Calu3 (cell line): ENCODE data around the gene KIAA1958. TPM values are rescaled to one million over a fixed set of nuclear protein-coding genes. Genes with fewer than 3 reads are reported as not detected.
A peak's percentile ranks its signal among the peaks of the same experiment; 100 is the strongest.
"Not testable (repeated sequence)": the region's sequence is repeated elsewhere in the genome, so short reads cannot be mapped to it uniquely, and the experiment has no call there.

Experiments used
- BruUV-seq: library from RNA; stranded (reverse); fragments of 400-500 nt; replicated peaks from 2 replicates; lab custom pipeline; 2021; lab: Mats Ljungman, UMichigan
- CTCF ChIA-PET: fragments of 300-600 bp; sonication (Branson Sonifier 250); formaldehyde crosslinking; loops from one replicate; lab custom pipeline; 2022; ENCODE audit warnings: antibody characterized with exemption; lab: Charles Lee
- DNase-seq: peaks from one replicate; pipeline ENCODE4 v3.0.0; 2022
- H3K27ac Mint-ChIP-seq: one replicate; pipeline ENCODE4 v1.8.0; 2022; ENCODE audit warnings: mixed read lengths; ENCODE audit not compliant: unreplicated experiment
- H3K27me3 Mint-ChIP-seq: one replicate; pipeline ENCODE4 v1.8.0; 2022; ENCODE audit warnings: mixed read lengths; ENCODE audit not compliant: unreplicated experiment
- H3K36me3 Mint-ChIP-seq: one replicate; pipeline ENCODE4 v1.8.0; 2022; ENCODE audit warnings: mild to moderate bottlenecking, moderate library complexity, mixed read lengths; ENCODE audit not compliant: insufficient read depth, unreplicated experiment
- H3K4me1 Mint-ChIP-seq: one replicate; pipeline ENCODE4 v1.8.0; 2022; ENCODE audit warnings: mild to moderate bottlenecking, low read depth, mixed read lengths; ENCODE audit not compliant: unreplicated experiment
- H3K4me3 Mint-ChIP-seq: one replicate; pipeline ENCODE4 v1.8.0; 2022; ENCODE audit warnings: mild to moderate bottlenecking, low read depth, moderate library complexity, mixed read lengths; ENCODE audit not compliant: unreplicated experiment
- H3K9me3 Mint-ChIP-seq: one replicate; pipeline ENCODE4 v1.8.0; 2022; ENCODE audit warnings: low read depth, mixed read lengths; ENCODE audit not compliant: unreplicated experiment
- CTCF ChIP-seq: fragments of 200-600 bp; IDR thresholded peaks from one replicate; pipeline ENCODE4 v1.8.0; 2022; ENCODE audit warnings: antibody characterized with exemption; ENCODE audit not compliant: unreplicated experiment
- intact Hi-C: fragments of 100-400 bp; cut with micrococcal nuclease; formaldehyde crosslinking; loops from one replicate; pipeline ENCODE4 v1.10.0; 2022; ENCODE audit not compliant: unreplicated experiment
- total RNA-seq: library from RNA; stranded (reverse); gene quantifications from 2 replicates; pipeline ENCODE4 v1.2.3, GENCODE V29; 2022

The KIAA1958 gene
- total RNA-seq, 1 experiment from 2014 or later = 13.0 TPM

GRCh38 chr9:112582371-112583262 lies 96.0 kb downstream of the KIAA1958 start:
- no TSS peak for BruUV-seq
- Mint-ChIP-seq H3K9me3 (no peaks in the 10 kb centered on the region), H3K36me3 (no peaks in the 10 kb centered on the region), H3K4me3 (no peak overlapping the region), H3K4me1 (no peaks in the 10 kb centered on the region), H3K27me3 (no peaks in the 10 kb centered on the region), H3K27ac (no peak overlapping the region)
- CTCF ChIA-PET = no interaction called here
- no peak for TF ChIP-seq CTCF
- intact Hi-C loops = no loop called here
- no peak for DNase-seq

- no peak overlapping the region for H3K4me3 Mint-ChIP-seq
- no peaks in the 10 kb centered on the region for H3K27me3 Mint-ChIP-seq
- no peak for TF ChIP-seq CTCF
- H3K9me3 Mint-ChIP-seq = no peaks in the 10 kb centered on the region
- CTCF ChIA-PET = no interaction called here
- DNase-seq = no peak
- no peaks in the 10 kb centered on the region for H3K36me3 Mint-ChIP-seq
- BruUV-seq = no TSS peak
- intact Hi-C loops = no loop called here
- peaks cover 2% of the 10 kb centered on the region for H3K4me1 Mint-ChIP-seq
- H3K27ac Mint-ChIP-seq = no peak overlapping the region
Measured at GRCh38 chr9:112586599-112587155, 100.0 kb downstream of the KIAA1958 start.

GRCh38 chr9:112591875-112592274 lies 105.2 kb downstream of the KIAA1958 start:
- peak; percentile 0 for DNase-seq
- H3K27me3 Mint-ChIP-seq, intact Hi-C loops, H3K9me3 Mint-ChIP-seq, H3K27ac Mint-ChIP-seq, BruUV-seq, H3K36me3 Mint-ChIP-seq, CTCF ChIA-PET, H3K4me3 Mint-ChIP-seq: not testable (repeated sequence)
- peaks cover 14% of the 10 kb centered on the region for H3K4me1 Mint-ChIP-seq

GRCh38 chr9:112599732-112600131 lies 113.1 kb downstream of the KIAA1958 start:
- no peak for DNase-seq
- Mint-ChIP-seq H3K4me1 (no peaks in the 10 kb centered on the region), H3K9me3 (no peaks in the 10 kb centered on the region), H3K36me3 (no peaks in the 10 kb centered on the region), H3K27me3 (no peaks in the 10 kb centered on the region), H3K4me3 (no peak overlapping the region), H3K27ac (no peak overlapping the region)
- no peak for TF ChIP-seq CTCF
- BruUV-seq = no TSS peak
- intact Hi-C loops = loop anchor here (5.0 kb wide), 1 partner anchor 102 kb away; no protein-coding TSS in a partner anchor
- CTCF ChIA-PET = no interaction called here
